Activated naive CD8-positive, alpha-beta T cell (primary cell): ENCODE results near the gene F8A2.
"Not testable (repeated sequence)": the region's sequence is repeated elsewhere in the genome, so short reads cannot be mapped to it uniquely, and the experiment has no call there.

Experiments
- H3K27ac Mint-ChIP-seq: one replicate; pipeline ENCODE4 v1.8.0; 2021; ENCODE audit warnings: mixed read lengths
- H3K27me3 Mint-ChIP-seq: one replicate; pipeline ENCODE4 v1.8.0; 2021; ENCODE audit warnings: mixed read lengths
- H3K36me3 Mint-ChIP-seq: one replicate; pipeline ENCODE4 v1.8.0; 2021; ENCODE audit warnings: mixed read lengths
- H3K4me1 Mint-ChIP-seq: one replicate; pipeline ENCODE4 v1.8.0; 2021; ENCODE audit warnings: low read depth, mixed read lengths
- H3K4me3 Mint-ChIP-seq: one replicate; pipeline ENCODE4 v1.8.0; 2021; ENCODE audit warnings: mild to moderate bottlenecking, mixed read lengths
- H3K9me3 Mint-ChIP-seq: one replicate; pipeline ENCODE4 v1.8.0; 2021; ENCODE audit warnings: low read depth, mixed read lengths

The F8A2 gene

GRCh38 chrX:155381843-155382528, at the start of gene F8A2:
F8A2 (plus strand) TSS chrX:155382095; CDS start chrX:155382115, 20 bp downstream.
- H3K4me1 Mint-ChIP-seq, H3K27ac Mint-ChIP-seq, H3K27me3 Mint-ChIP-seq, H3K36me3 Mint-ChIP-seq, H3K9me3 Mint-ChIP-seq, H3K4me3 Mint-ChIP-seq: not testable (repeated sequence)

- H3K9me3 Mint-ChIP-seq, result no peaks in the 10 kb centered on the region
- H3K4me3 Mint-ChIP-seq, result no peak overlapping the region
Observed at GRCh38 chrX:155333544-155334100, 48.3 kb upstream of the F8A2 start.

GRCh38 chrX:155334486-155335336, 47.2 kb upstream of the F8A2 start, which contains the start of gene CLIC2:
CLIC2 (minus strand) TSS chrX:155334614; CDS start chrX:155334427, 187 bp downstream.
- H3K27ac Mint-ChIP-seq, result no peak within 1 kb of the TSS
- H3K27me3 Mint-ChIP-seq, result no peaks in the 10 kb centered on the region
- H3K4me3 Mint-ChIP-seq, result no peak within 1 kb of the TSS
- no peaks in the 10 kb centered on the region for H3K4me1 Mint-ChIP-seq
- H3K36me3 Mint-ChIP-seq, result no peaks in the 10 kb centered on the region
- H3K9me3 Mint-ChIP-seq, result no peaks in the 10 kb centered on the region

More at GRCh38 chrX:155333544-155334100, 48.3 kb upstream of the F8A2 start:
- H3K4me1 Mint-ChIP-seq, result no peaks in the 10 kb centered on the region
- no peaks in the 10 kb centered on the region for H3K27me3 Mint-ChIP-seq
- no peaks in the 10 kb centered on the region for H3K36me3 Mint-ChIP-seq
- no peak overlapping the region for H3K27ac Mint-ChIP-seq

- H3K4me3 Mint-ChIP-seq, H3K27me3 Mint-ChIP-seq, H3K9me3 Mint-ChIP-seq, H3K4me1 Mint-ChIP-seq, H3K36me3 Mint-ChIP-seq, H3K27ac Mint-ChIP-seq: not testable (repeated sequence)
Observed at GRCh38 chrX:155335337-155335712, 46.6 kb upstream of the F8A2 start.

- H3K4me1 Mint-ChIP-seq, H3K27me3 Mint-ChIP-seq, H3K4me3 Mint-ChIP-seq, H3K9me3 Mint-ChIP-seq, H3K27ac Mint-ChIP-seq, H3K36me3 Mint-ChIP-seq: not testable (repeated sequence)
Observed at GRCh38 chrX:155345689-155346088, 36.2 kb upstream of the F8A2 start.

GRCh38 chrX:155349448-155349847, 32.4 kb upstream of the F8A2 start:
- not testable (repeated sequence) for H3K9me3 Mint-ChIP-seq, H3K27me3 Mint-ChIP-seq, H3K27ac Mint-ChIP-seq, H3K36me3 Mint-ChIP-seq, H3K4me1 Mint-ChIP-seq, H3K4me3 Mint-ChIP-seq

- not testable (repeated sequence) for H3K4me3 Mint-ChIP-seq, H3K4me1 Mint-ChIP-seq, H3K27me3 Mint-ChIP-seq, H3K27ac Mint-ChIP-seq, H3K9me3 Mint-ChIP-seq, H3K36me3 Mint-ChIP-seq
Observed at GRCh38 chrX:155363712-155364111, 18.2 kb upstream of the F8A2 start.

GRCh38 chrX:155373777-155374458, 8.0 kb upstream of the F8A2 start:
- not testable (repeated sequence) for H3K9me3 Mint-ChIP-seq, H3K36me3 Mint-ChIP-seq, H3K27ac Mint-ChIP-seq, H3K4me1 Mint-ChIP-seq, H3K27me3 Mint-ChIP-seq, H3K4me3 Mint-ChIP-seq

- not testable (repeated sequence) for H3K27ac Mint-ChIP-seq
Observed at GRCh38 chrX:155379802-155380201, 2.1 kb upstream of the F8A2 start.

GRCh38 chrX:155382529-155382967, 653 bp downstream of the F8A2 start:
- H3K27ac Mint-ChIP-seq, H3K9me3 Mint-ChIP-seq, H3K4me3 Mint-ChIP-seq, H3K27me3 Mint-ChIP-seq, H3K36me3 Mint-ChIP-seq: not testable (repeated sequence)
- peaks cover 11% of the 10 kb centered on the region for H3K4me1 Mint-ChIP-seq

More at GRCh38 chrX:155379802-155380201, 2.1 kb upstream of the F8A2 start:
- H3K4me3 Mint-ChIP-seq, H3K4me1 Mint-ChIP-seq, H3K9me3 Mint-ChIP-seq, H3K27me3 Mint-ChIP-seq, H3K36me3 Mint-ChIP-seq: not testable (repeated sequence)

GRCh38 chrX:155389634-155390033, 7.7 kb downstream of the F8A2 start:
- peaks cover 28% of the 10 kb centered on the region for H3K4me1 Mint-ChIP-seq
- peaks cover 2% of the 10 kb centered on the region for H3K36me3 Mint-ChIP-seq
- no peak overlapping the region for H3K4me3 Mint-ChIP-seq
- H3K27me3 Mint-ChIP-seq, result no peaks in the 10 kb centered on the region
- no peaks in the 10 kb centered on the region for H3K9me3 Mint-ChIP-seq
- H3K27ac Mint-ChIP-seq, result no peak overlapping the region

GRCh38 chrX:155394747-155395276, 12.9 kb downstream of the F8A2 start:
- not testable (repeated sequence) for H3K27me3 Mint-ChIP-seq

GRCh38 chrX:155406429-155406828, 24.5 kb downstream of the F8A2 start:
- Mint-ChIP-seq H3K4me3 (no peak overlapping the region), H3K27me3 (no peaks in the 10 kb centered on the region), H3K4me1 (no peaks in the 10 kb centered on the region), H3K36me3 (peaks cover 11% of the 10 kb centered on the region), H3K9me3 (peaks cover 4% of the 10 kb centered on the region), H3K27ac (no peak overlapping the region)

More at GRCh38 chrX:155394747-155395276, 12.9 kb downstream of the F8A2 start:
- H3K9me3 Mint-ChIP-seq, H3K27ac Mint-ChIP-seq, H3K4me3 Mint-ChIP-seq, H3K36me3 Mint-ChIP-seq: not testable (repeated sequence)
- H3K4me1 Mint-ChIP-seq, result peaks cover 13% of the 10 kb centered on the region

GRCh38 chrX:155417769-155418168, 35.9 kb downstream of the F8A2 start:
- Mint-ChIP-seq H3K27me3 (no peaks in the 10 kb centered on the region), H3K4me1 (no peaks in the 10 kb centered on the region), H3K27ac (no peak overlapping the region), H3K36me3 (peaks cover 6% of the 10 kb centered on the region), H3K4me3 (no peak overlapping the region), H3K9me3 (no peaks in the 10 kb centered on the region)
